A549 (cell line): ENCODE results near the gene KARS1.

ENCODE experiments used
- CTCF ChIP-seq: fragments of >200 bp; sonication (Bioruptor Twin); formaldehyde crosslinking; IDR thresholded peaks from 3 replicates; pipeline ENCODE4 v1.5.1; 2016
- ELK1 ChIP-seq: fragments of 150-350 bp; IDR thresholded peaks from 2 replicates; pipeline ENCODE4 v1.6.1; 2014; ENCODE audit warnings: low read depth, mild to moderate bottlenecking, low read length
- FOSL2 ChIP-seq, 2 experiments: fragments of 450-650 bp in 1 of 2; fragments of >200 bp in 1 of 2; sonication (Bioruptor Twin) in 1 of 2; formaldehyde crosslinking; IDR thresholded peaks; 2 replicates each; pipeline versions ENCODE4 v1.5.0 to v1.6.1; 2016 to 2020; ENCODE audit warnings: mild to moderate bottlenecking in 1 of 2, moderate library complexity in 1 of 2
- HMGXB4 ChIP-seq: fragments of 250-450 bp; sonication (Bioruptor Pico); IDR thresholded peaks from 2 replicates; pipeline ENCODE4 v1.5.0; 2021; ENCODE audit warnings: mild to moderate bottlenecking, moderate library complexity, borderline replicate concordance

GRCh38 chr16:75626806-75627205 is 20.7 kb downstream of the KARS1 start:
- no peak for TF ChIP-seq FOSL2 (IDR thresholded peaks at IDR 0.05)
- no peak for TF ChIP-seq FOSL2 (CRISPR knock-in tag; IDR thresholded peaks at IDR 0.05)
- no peak for TF ChIP-seq CTCF
- no peak for TF ChIP-seq HMGXB4
- no peak for TF ChIP-seq ELK1
